NCI-H510A (cell line): ENCODE measurements around the gene RP2.

Source experiments
- DNase-seq: peaks from one replicate; lab custom pipeline; 2025; lab: John Stamatoyannopoulos, UW

RP2 gene

GRCh38 chrX:46920235-46920634 lies 83.4 kb downstream of the RP2 start:
- DNase-seq = no peak

DNA sequence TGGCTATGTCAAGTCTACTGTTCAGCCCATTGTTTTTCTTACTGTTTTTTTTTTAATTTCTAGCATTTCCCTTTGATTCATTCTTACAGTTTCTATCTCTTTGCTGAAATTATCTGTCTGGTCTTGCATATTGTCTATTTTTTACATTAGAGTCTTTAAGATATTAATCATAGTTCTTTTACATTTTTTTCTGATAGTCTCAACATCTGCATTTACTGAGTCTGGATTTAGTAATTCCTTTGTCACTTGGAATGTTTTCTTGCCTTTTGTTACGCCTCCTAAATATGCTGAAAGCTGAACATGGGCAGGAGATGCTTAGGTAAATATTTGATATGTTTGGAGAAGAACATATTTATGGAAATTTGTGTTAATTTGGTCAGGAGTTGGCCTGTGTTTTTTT lies 85.8 kb downstream of the RP2 start:
- no peak for DNase-seq

DNA sequence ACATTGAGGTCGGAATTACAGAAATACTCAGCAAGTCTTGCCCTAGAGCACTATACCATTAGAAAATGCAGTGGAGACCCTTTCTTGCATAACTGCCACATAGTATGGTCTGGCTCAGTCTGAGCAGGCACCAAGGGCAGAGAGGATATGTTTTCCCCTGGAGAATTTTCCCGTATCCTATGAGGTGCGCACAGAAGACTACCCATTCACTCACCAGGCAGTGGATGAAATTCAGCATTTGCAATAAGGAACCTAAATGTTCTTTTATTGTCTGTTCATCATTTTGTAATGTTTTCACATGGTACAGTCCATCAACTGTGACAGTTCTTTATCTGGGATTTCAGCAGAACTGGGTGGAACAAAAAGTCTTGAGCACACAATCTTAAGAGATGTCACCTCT lies 90.9 kb downstream of the RP2 start:
- no peak for DNase-seq

DNA sequence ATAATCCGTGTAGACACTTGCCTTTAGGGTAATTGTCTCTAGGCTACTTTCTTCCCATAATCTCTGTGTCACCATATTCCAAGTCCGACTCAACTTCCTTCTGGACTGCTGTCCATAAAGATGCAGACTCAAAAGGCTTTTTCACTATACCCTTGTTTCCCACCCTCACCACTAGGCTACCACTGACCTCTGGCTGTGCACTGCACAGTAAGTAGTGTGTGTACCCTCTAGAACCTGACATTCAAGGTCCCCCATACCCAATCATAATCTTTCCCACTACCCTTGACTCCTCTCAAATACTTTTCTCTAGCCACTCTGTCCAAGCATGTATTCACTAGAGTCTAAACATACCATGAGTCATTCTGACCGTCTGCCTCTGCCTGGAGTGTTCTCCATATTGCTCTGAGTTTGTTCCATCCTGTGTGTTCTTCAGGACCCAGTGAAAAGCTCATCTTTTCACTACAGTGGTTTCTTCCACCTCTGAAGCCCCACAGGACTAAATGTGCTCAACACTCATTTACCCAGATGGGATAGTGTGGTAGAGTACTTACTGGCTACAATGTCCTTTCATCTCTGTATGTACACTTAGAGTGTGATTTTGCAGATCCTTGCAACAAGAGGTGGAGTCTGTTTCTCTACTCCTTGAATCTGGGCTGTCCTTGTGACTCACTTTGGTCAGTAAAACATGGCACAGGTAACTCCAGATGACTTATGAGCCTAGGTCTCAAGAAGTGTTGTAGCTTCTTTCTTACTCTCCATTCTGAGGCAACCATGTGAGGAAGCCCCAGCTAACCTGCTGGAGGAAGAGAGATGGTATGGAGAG lies 92.8 kb downstream of the RP2 start:
- no peak for DNase-seq
